Stimulated activated CD8-positive, alpha-beta memory T cell treated with anti-CD3 and anti-CD28 coated beads, Interleukin-15, amount 100 ng/mL, for 1 hour (primary cell): ENCODE data around the gene FGB.
A peak's percentile ranks its signal among the peaks of the same experiment; 100 is the strongest.

Experiments
- DNase-seq: peaks from one replicate; pipeline ENCODE4 v3.0.0-alpha.2; 2020; ENCODE audit warnings: low read depth

Gene FGB

DNA sequence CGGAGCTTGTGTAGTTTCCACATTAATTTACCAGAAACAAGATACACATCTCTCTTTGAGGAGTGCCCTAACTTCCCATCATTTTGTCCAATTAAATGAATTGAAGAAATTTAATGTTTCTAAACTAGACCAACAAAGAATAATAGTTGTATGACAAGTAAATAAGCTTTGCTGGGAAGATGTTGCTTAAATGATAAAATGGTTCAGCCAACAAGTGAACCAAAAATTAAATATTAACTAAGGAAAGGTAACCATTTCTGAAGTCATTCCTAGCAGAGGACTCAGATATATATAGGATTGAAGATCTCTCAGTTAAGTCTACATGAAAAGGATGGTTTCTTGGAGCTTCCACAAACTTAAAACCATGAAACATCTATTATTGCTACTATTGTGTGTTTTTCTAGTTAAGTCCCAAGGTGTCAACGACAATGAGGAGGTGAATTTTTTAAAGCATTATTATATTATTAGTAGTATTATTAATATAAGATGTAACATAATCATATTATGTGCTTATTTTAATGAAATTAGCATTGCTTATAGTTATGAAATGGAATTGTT is at the start of gene FGB:
Gene FGB, plus strand, starts transcription at position 315 of the 558 bp plus-strand sequence. Its CDS starts 8 bp downstream, at position 323.
- DNase-seq, result no peak

DNA sequence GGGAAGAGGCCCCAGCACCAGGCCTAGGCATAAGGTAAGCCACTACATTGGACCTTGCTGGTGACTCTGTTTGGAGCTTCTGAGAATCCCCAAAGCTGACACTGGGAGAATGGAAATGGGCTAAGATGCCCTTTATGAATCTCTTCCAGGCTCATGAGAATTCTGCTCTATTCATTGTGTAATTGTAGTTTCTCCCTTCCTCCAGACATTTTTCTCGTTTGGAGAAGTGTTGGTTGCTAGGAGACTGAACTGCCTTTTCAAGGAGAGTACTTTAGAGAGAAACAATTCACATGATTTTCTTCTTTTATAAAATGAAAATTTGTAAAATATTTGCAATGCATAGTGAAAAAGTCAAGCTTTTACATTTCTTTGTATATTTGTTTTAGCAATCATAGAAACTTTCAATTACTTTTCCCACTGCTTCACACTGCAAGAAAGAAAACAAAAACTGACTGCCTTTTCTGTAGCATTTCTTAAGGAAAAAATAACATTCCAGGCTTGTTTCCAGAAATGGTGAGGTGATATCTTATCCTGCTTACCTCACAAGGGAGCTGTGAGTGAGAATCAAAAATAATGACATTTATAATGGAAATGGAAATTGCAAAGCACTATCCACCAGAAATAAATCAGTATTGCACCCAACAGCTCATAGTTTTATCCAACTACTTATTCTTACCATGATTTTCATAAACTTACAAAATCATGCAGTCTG is 46.3 kb upstream of the FGB start:
- no peak for DNase-seq

DNA sequence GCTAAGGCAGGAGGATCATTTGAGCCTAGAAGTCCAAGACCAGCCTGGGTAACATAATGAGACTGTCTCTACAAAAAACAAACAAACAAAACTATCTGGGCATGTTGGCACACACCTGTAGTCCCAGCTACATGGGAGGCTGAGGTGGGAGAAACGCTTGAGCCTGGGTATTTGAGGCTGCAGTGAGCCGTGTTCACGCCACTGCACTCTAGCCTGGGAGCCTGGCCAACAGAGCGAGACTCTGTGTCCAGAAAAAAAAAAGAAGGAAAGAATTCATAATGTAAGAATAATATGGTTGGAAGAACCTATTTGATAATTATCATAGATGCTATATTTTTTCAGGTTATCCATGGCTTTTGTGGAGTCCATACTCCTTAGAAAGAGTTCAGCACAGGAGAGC is 45.2 kb upstream of the FGB start:
- no peak for DNase-seq

DNA sequence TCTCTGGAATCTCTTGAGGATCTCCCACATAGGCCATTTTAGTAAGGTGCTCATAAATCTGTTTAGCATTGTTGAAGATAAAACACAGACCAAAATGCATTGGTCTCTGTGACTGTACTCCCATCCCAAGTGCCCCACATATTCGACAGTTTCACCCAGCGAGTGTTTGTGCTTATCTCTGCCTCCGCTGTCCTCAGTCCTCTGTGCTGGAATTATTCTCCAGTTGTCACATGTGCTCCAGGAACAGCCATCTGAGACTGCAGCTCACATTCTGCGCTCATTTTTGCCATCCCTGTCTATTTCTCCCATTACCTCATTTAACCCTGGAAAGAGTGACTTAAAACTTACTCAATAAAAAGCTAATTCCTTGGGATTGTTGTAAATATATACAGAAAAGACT is 43.6 kb upstream of the FGB start:
- DNase-seq, result no peak

DNA sequence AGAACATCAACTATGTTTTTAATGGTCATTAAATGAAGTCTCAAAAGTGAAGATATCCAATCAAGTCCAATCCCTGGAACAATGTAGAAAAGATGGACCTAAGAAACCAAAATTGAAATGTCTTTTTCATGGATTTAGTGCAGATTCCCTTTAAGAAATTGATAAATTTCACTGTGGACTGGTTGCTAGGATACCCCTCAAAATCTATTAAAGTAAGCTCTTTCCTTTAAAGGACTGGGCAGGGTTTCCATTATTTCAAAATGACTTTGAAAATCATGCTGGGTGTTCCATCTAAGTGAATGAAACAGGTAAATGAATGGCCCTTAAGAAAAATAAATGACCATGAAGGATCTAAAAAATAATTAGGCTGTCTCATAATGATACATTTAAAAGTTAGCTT is 41.2 kb upstream of the FGB start:
- no peak for DNase-seq

DNA sequence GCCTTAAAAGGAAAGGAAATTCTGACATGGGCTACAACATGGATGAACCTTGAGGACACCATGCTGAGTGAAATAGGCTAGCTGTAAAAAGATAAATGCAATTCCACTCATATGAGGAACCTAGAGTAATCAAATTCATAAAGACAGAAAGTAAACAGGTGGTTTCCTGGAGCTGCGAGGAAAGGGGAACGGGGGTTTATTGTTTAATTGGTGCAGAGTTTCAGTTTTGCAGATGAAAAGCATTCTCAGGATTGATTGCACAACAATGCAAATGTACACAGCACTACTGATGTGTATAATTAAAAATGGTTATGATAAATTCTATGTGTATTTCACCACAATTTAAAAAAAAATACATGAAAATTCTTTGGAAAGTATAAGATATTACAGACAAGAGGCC is 36.7 kb upstream of the FGB start:
- DNase-seq, result no peak

DNA sequence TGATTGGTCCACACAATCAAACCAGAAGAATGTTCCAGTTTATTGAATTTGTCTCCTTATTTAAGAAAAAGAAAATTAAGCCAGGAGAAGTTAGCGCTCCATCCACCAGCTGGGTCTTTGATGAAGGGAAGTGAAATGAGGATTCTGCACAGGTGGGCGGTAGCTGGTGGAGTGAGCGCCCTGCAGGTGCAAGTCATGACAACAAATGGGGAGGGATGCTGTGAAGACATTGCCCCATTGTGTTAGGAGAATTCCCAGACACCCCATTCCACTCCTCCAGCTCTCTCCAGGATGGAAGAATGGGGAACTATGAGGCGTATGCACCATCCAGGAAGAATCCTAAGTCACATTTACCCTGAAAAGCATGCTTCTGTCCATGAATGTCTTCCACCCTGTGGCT is 35.5 kb upstream of the FGB start:
- DNase-seq, result no peak

DNA sequence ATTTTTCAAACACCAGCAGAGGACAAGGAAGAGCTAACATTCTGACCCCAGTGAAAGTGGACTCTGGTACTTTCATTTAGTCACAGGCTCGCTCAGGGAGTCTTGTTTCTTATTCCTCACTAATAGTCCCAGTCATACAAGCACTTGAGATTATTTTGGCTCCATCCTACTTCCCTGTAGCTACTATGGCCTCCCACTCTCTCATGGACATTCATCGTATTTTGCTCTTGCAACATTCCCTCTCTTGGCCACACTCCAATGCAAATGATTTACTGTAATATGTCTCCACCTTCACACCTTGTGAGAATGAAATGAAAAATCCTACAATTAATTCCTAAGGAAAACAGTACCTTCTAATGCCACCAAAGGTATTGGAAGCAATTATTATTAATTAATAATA is 33.9 kb upstream of the FGB start:
- no peak for DNase-seq

DNA sequence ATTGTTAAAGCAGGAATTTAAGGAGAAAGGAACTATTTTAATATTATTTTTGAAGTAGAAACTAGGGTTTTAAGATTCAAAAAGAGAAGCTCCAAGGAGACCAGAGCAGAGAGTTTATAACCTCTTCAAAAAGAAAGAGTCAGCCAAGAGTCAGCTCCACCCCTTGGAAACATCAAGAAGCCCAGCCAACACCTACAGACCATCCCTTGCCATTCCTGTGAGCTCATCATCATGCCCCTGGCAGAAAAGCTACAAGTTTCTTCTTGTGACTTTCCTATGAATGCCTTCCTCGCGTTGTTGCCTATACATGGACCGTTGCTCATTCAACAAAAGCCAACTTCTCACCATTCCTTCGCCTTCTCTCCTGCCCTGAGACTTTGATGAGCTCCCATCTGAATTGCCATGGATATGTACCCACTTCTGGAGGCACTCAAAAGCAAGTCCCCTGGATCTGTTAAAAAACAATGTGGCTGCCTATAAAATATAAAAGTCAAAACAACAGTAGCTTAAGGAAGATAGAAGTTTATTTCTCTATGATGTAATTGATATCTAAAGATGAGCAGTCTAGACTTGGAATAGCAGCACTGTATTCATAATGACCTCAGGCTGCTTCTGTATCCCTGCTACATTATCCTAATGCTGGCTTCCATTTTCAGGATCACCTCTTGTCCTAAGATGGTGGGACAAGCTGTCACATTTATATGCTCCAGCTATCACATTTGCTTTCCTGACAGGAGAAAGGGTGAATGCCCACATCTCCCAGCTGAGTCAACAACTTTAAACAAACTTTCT is 32.9 kb upstream of the FGB start:
- DNase-seq, result no peak

DNA sequence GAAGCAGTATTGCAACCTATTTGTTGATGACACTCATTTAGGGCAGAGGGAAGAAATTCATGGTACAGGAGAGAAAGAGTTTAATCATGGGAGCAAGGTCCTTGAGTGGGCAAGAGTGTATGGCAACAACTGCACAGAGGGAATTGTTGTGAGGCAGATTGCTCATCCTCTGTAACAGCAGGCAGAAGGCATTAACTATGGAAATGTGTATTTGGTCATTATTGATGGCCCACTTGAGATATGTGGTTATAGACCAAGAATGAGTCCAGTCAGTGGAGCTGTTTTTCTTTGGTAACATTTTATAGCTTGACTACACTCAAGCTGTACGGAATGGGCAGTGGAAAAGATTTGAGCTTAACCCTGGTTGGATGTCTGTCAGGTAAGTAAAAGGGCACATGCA is 28.5 kb upstream of the FGB start:
- DNase-seq, result no peak

DNA sequence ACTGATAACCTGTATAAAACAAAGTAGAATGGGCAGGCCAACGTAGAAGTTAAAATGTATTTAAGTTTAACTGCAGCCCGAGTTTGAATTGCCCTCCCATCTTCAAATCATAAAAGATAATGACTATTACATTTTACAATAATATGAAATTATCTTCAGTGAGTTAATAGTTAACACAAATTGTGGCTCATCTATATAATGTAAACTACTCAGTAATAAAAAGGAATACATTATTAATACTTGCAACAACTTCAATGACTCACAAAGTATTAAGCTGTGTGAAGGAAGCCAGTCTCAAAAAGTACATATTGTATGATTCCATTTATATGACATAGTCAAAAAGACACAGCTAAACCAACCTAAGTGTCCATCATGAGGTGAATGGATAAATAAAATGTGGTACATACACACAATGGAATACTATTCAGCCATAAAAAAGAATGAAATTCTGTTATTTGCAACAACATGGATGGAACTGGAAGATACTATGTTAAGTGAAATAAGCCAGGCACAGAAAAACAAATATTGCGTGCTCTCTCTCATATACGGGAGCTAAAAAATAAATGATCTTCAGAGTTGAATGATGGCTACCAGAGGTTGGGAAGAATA is 20.4 kb upstream of the FGB start:
- no peak for DNase-seq

DNA sequence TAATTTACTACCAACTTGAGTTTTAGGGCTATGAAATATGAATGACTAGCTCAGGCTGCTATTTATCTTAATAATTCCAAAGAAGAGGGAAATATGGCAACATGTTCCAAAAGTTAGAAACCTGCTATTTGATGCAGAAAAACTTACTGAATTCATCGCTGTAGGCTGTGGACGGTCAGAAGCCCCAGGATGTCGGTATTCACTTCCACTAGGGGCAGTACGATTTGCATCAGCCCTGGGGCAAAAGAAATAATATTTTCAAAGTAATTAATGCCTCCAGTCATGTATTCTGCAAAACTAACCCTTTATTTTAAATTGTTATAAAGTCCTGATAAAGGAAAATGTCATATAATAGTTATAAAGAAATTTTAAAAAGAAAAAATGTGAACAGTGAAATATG is 17.1 kb upstream of the FGB start:
- no peak for DNase-seq

DNA sequence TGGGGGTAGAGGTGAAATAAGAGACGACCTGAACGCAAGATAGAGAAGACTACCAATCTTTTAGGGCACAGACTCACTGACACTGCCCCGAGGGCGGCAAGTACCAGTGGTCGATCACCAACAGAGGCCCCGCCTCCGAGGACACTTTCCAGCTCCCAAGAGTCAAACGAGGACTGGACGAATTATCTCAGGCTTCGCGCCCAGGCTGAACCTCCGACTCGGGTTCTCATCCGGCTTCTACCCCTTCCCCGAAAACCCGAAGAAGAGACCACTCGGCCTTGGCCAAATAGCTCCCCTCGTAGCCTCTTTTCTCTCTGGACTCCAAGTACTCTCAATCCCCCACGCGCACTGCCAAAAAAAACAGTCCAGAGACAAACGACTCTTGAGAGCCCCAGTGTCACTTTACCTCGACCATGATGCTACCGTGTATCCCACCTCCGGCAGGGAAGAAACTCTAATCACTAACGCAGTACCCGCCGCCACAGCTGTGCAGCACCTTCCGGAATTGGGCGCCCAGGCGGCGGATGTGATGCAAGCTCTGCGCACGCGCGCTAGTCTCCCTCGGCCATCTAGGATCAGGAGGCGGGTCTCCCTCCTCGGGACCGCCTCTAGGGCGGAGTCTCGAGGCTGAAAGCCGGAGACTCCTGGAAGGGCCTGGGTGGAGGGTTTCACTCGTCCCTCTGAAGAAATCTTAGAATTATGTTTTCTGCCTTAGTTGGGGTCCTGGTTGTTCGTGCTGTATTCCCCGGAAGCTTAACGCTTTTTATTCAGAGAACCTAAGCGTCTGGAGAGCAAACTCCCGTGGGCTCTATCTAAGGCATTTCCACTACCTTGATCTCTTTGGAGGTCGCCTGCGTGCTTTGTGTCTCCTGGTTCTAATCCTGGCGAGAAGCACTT is 12.7 kb upstream of the FGB start, which contains the start of gene PLRG1:
Gene PLRG1, minus strand, starts transcription at position 507 of the 897 bp plus-strand sequence. Its CDS starts 92 bp downstream, at position 415.
- peak; percentile 90 for DNase-seq

DNA sequence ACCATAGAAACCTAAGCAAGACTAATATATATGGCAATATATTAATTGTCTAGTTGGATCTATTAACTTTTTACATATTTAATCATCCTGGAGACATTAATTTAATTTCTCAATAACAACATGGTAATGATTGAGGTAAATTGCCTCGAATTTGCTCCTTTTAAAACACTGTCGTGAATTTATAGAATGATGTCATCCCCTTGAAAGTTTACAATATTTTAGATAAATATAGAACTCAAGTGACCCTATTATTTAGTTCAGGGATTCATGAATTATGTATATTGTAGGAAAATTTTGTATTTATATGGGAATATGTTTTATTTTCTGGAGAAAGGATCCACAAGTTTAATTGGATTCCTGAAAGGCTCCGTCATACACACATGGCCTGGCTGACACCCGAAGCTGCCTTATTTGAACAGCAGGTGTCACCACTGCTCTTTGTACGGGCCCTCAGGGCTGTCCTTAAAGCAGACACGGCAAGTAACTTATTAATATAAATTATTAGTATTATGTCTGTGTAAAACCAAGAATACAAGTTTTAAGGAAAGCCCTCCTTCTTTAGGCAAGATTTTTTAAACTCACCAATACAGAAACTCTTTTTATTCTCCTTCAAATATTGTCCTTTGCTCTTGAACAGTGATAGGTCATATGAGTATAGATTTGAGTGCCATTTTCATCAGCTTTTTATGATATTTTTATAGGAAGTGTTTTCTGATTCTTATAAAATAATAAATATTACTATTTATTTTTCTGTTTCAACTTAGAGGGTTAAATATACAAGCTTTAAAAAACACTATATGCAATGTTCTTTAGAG is 10.7 kb upstream of the FGB start:
- peak; percentile 52 for DNase-seq

DNA sequence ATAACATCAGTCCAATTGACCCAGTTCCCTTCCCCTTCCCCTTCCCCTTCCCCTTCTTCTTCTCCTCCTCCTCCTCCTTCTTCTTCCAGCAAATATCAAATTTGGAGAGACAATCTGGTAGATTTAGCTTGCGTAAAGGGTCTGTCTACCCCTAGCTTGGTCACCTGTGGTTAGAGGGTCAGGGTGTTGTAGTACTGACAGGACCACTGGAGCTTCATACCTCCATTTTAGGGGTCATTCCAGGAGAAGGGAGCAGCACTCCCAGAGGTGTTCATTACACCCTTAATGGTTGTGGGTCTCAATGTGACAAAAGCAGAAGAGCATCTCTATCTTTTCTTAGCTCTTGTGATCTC is 3.7 kb upstream of the FGB start:
- DNase-seq, result no peak

DNA sequence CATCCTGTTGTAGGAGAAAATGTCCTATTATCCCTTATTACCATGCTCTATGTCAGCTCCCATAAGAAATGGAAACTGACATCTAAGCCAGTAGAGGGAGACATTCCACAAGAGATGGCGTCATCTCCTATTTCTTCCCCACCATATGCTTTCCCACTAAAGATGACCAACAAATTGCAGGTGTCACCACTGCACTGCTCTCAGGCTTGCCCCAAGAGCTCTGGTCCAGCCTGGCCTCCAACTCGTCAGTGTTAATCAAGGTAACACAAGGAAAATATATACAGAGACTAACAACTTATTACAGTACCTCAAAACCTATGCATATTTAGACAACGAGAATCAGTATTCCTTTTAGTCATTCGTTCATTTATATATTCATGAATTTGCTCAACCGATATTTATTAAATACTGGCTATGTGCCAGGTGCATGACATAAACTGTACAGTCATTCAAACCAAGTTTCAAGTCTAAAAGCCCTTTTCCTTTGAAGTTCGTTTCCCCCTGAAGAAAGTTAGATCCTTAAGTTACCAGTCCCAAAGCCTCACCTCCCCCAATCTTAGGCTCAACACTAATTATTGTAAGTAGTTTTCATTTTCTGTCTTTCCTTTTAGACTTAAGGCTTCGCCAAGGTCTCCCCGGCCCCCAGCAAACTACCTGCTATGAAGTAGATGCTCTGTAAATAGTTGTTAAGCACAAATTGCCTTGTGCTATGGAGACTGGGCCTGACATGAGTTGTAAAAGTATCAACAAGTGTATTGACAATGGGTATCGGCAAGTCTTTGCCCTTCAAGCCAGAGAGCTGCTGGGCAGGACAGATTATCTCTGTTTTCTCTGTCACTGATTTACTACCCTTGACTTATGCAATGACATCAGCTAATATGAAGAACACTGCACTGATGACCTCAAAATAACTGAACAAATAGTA is 3.1 kb upstream of the FGB start:
- no peak for DNase-seq

DNA sequence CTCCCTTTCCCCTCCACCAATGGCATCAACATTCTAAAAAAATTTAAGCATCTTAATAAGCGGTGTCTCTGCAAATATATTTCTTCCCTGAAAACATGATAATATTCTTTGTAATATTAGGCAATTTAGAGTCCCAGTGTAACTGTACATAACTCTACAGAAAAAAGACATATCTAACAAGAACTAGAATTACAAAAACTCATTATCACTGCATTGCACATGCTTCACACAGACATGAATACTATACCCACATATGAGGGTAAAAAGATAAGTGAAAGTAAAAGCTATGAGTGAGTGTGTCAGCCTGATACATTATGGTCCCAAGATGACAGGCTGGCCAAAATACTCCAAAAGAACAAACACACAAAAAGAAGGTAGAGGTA is 2.4 kb upstream of the FGB start:
- no peak for DNase-seq

DNA sequence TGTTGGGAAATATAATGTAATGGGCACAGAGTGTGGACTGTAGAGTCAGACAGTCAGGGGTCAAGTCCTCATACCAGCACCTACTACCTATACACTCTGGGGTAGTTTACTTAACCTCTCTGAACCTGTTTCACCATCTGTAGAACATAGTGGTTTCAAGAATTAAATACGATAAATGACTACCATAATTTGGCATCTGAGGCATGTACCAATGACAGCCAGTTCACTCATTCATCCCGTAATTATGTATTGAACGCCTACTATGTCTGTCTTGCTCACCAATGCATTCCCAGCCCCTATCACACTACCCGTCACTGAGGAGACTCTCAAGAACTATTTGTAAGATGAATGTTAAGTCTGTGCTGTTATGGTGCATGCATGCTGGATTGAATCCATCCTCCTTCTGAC is 2.0 kb upstream of the FGB start:
- no peak for DNase-seq

DNA sequence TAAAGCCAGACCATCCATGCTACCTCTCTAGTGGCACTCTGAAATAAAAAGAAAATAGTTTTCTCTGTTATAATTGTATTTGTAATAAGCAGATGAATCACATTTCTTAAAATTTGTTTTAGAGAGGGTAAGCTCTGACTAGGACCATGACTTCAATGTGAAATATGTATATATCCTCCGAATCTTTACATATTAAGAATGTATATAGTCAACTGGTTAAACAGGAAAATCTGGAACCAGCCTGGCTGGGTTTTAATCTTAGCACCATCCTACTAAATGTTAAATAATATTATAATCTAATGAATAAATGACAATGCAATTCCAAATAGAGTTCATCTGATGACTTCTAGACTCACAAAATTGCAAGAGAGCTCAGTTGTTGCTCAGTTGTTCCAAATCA is 1.5 kb downstream of the FGB start:
- no peak for DNase-seq

DNA sequence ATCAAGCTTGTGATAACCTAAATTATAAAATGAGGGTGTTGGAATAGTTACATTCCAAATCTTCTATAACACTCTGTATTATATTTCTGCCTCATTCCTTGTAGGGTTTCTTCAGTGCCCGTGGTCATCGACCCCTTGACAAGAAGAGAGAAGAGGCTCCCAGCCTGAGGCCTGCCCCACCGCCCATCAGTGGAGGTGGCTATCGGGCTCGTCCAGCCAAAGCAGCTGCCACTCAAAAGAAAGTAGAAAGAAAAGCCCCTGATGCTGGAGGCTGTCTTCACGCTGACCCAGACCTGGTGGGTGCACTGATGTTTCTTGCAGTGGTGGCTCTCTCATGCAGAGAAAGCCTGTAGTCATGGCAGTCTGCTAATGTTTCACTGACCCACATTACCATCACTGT is 2.9 kb downstream of the FGB start:
- DNase-seq, result no peak
